GM20000 (cell line): ENCODE measurements around the gene KCNC4.

Source experiments
- DNase-seq: peaks from one replicate; pipeline ENCODE4 v3.0.0; 2012; ENCODE audit warnings: low spot score
- CTCF ChIP-seq: IDR thresholded peaks from 2 replicates; pipeline ENCODE4 v1.5.1; 2012; ENCODE audit warnings: mild to moderate bottlenecking, control low read depth; ENCODE audit errors: extremely low read depth, missing control alignments

KCNC4 gene

GRCh38 chr1:110253213-110253612 lies 43.1 kb downstream of the KCNC4 start:
- DNase-seq = no peak

GRCh38 chr1:110254604-110255391 lies 44.7 kb downstream of the KCNC4 start:
- no peak for TF ChIP-seq CTCF
- DNase-seq = no peak

More at GRCh38 chr1:110253213-110253612, 43.1 kb downstream of the KCNC4 start:
- TF ChIP-seq CTCF = no peak

GRCh38 chr1:110255392-110255787 lies 45.3 kb downstream of the KCNC4 start:
- TF ChIP-seq CTCF = no peak
- DNase-seq = no peak

- DNase-seq = no peak
- TF ChIP-seq CTCF = no peak
Measured at GRCh38 chr1:110258734-110259133, 48.6 kb downstream of the KCNC4 start.

- DNase-seq = no peak
- no peak for TF ChIP-seq CTCF
Measured at GRCh38 chr1:110259770-110260169, 49.7 kb downstream of the KCNC4 start.
